ENCODE data around the gene ASPDH. TPM values are rescaled to one million over a fixed set of nuclear protein-coding genes. Genes with fewer than 3 reads are reported as not detected.

Gene ASPDH
- total and polyA plus RNA-seq, 2 of the 13 experiments (the other 11 are each of a cell fraction or from before 2014, with no cell fraction given), result 2.2 to 3.3 TPM

- TF ChIP-seq ARID4A (CRISPR knock-in tag; IDR thresholded peaks at IDR 0.05; ENCODE audit: borderline replicate concordance) (no peak), ZNF800 (CRISPR knock-in tag; IDR thresholded peaks at IDR 0.05) (no peak), EZH2 (conservative IDR thresholded peaks at IDR 0.05; ENCODE audit: low read depth, low read length) (no peak)
Measured at GRCh38 chr19:50475736-50476223, 37.9 kb downstream of the ASPDH start (continued).

- Histone ChIP-seq H4K20me1 (ENCODE audit: insufficient read depth, low read length) (no peaks in the 10 kb centered on the region), H3K4me1 (ENCODE audit: insufficient read depth, low read length) (no peaks in the 10 kb centered on the region), H3K79me2 (ENCODE audit: insufficient read depth, low read length) (no peaks in the 10 kb centered on the region), H3K27me3 (ENCODE audit: control insufficient read depth in 1 of 2, insufficient read depth in 2 of 2, low read length in 2 of 2) (peaks cover 0 to 4% of the 10 kb centered on the region in 2 experiments; a peak in 3 of 5 replicates), H3K9ac (ENCODE audit: insufficient read depth, low read depth, low read length) (no peak overlapping the region), H3K4me3 (replicated peaks in 1 of 3; ENCODE audit: insufficient read depth in 1 of 3, low read depth in 2 of 3, low read length in 3 of 3) (no peak overlapping the region), H3K27ac (ENCODE audit: extremely low read length, insufficient read depth, low read length) (no peak overlapping the region), H3K36me3 (replicated peaks in 1 of 2; ENCODE audit: control insufficient read depth in 1 of 2, insufficient read depth in 2 of 2, low read length in 2 of 2) (no peaks in the 10 kb centered on the region), H3K4me2 (ENCODE audit: low read depth, low read length) (no peak overlapping the region), H2AFZ (ENCODE audit: low read length) (no peak overlapping the region), H3K9me3 (ENCODE audit: low read length) (no peaks in the 10 kb centered on the region)
- no TSS peak for BruUV-seq (replicated peaks)
- no peak for DNase-seq (ENCODE audit: low spot score)
- POLR2A ChIA-PET, result no interaction called here
- CTCF ChIA-PET (ENCODE audit: low intra/inter-chr PET ratio, low total read pairs), result no interaction called here
- intact Hi-C loops (cut with micrococcal nuclease; ENCODE audit: unreplicated experiment) (no loop called here), in situ Hi-C loops (cut with HindIII; ENCODE audit: extremely low pct_ligation_motif_present, low pct_unique_long_range_greater_than_20kb) (no loop called here)
- WGBS (ENCODE audit: low lambda C conversion rate), result 40% methylated on average over 11 of the region's 12 CpGs
- FAIRE-seq, result no peak
- ATAC-seq, result no peak
- TF ChIP-seq ZNF574 (CRISPR knock-in tag; IDR thresholded peaks at IDR 0.05), result no peak
- TF ChIP-seq ZNF672 (CRISPR knock-in tag; IDR thresholded peaks at IDR 0.05), result no peak
- TF ChIP-seq RFXAP (CRISPR knock-in tag; IDR thresholded peaks at IDR 0.05; ENCODE audit: borderline replicate concordance), result no peak
- no peak for TF ChIP-seq NR2F2 (IDR thresholded peaks at IDR 0.05; ENCODE audit: borderline replicate concordance, low read depth)
- no peak for TF ChIP-seq NCOA5 (CRISPR knock-in tag; IDR thresholded peaks at IDR 0.05)
- TF ChIP-seq CBX2 (IDR thresholded peaks at IDR 0.05; ENCODE audit: low read depth, low read length), result no peak
- TF ChIP-seq CBX2 (CRISPR knock-in tag; IDR thresholded peaks at IDR 0.05; ENCODE audit: low read depth), result no peak
- TF ChIP-seq HNRNPL (IDR thresholded peaks at IDR 0.05; ENCODE audit: low read depth, low read length), result no peak
- no peak for TF ChIP-seq ZNF333 (CRISPR knock-in tag; IDR thresholded peaks at IDR 0.05; ENCODE audit: borderline replicate concordance)
- TF ChIP-seq HOXA7 (CRISPR knock-in tag; IDR thresholded peaks at IDR 0.05), result no peak
- TF ChIP-seq AGO1 (IDR thresholded peaks at IDR 0.05; ENCODE audit: low read depth, low read length, poor library complexity, severe bottlenecking), result no peak
Measured at GRCh38 chr19:50475101-50475568, 38.6 kb downstream of the ASPDH start.
